Neural progenitor cell (in vitro differentiated cells): ENCODE measurements around the gene DDC. TPM values are rescaled to one million over a fixed set of nuclear protein-coding genes. Genes with fewer than 3 reads are reported as not detected.

Experiments
- DNase-seq: peaks from one replicate; pipeline ENCODE4 v3.0.0-alpha.2; 2016; ENCODE audit warnings: low spot score
- H2AFZ ChIP-seq: fragments of 200-600 bp; sonication (generic); replicated peaks from 2 replicates; pipeline ENCODE4 v1.6.1; 2016; ENCODE audit warnings: antibody characterized with exemption
- H3F3A ChIP-seq: fragments of 200-600 bp; sonication (generic); 2 replicates; pipeline ENCODE4 v1.6.1; 2016; ENCODE audit warnings: antibody characterized with exemption, low read depth
- H3K27ac ChIP-seq: fragments of 200-600 bp; sonication (generic); 2 replicates; pipeline ENCODE4 v1.5.1; 2016; ENCODE audit warnings: mild to moderate bottlenecking
- H3K27me3 ChIP-seq: fragments of 200-600 bp; sonication (generic); 2 replicates; pipeline ENCODE4 v1.6.1; 2016; ENCODE audit warnings: mild to moderate bottlenecking, moderate library complexity
- H3K36me3 ChIP-seq: fragments of 200-600 bp; sonication (generic); 2 replicates; pipeline ENCODE4 v1.5.1; 2016
- H3K4me1 ChIP-seq: fragments of 200-600 bp; sonication (generic); 2 replicates; pipeline ENCODE4 v1.6.1; 2016; ENCODE audit warnings: mixed run types
- H3K4me2 ChIP-seq: fragments of 200-600 bp; sonication (generic); 2 replicates; pipeline ENCODE4 v1.6.1; 2016
- H3K4me3 ChIP-seq: fragments of 200-600 bp; sonication (generic); 2 replicates; pipeline ENCODE4 v1.5.1; 2016
- H3K79me2 ChIP-seq: fragments of 200-600 bp; sonication (generic); 2 replicates; pipeline ENCODE4 v1.6.1; 2016; ENCODE audit warnings: low read depth
- H3K9ac ChIP-seq: fragments of 200-600 bp; sonication (generic); 2 replicates; pipeline ENCODE4 v1.6.1; 2016
- H3K9me3 ChIP-seq: fragments of 200-600 bp; sonication (generic); 2 replicates; pipeline ENCODE4 v1.5.1; 2016; ENCODE audit warnings: low read depth
- H4K20me1 ChIP-seq: fragments of 200-600 bp; sonication (generic); 2 replicates; pipeline ENCODE4 v1.6.1; 2016; ENCODE audit warnings: low read depth
- H3K27ac Mint-ChIP-seq: 3 replicates; pipeline ENCODE4 v1.8.0; 2021; ENCODE audit warnings: mixed read lengths
- H3K27me3 Mint-ChIP-seq: 2 replicates; pipeline ENCODE4 v1.8.0; 2022; ENCODE audit warnings: low read depth, mild to moderate bottlenecking, inconsistent platforms, moderate library complexity, mixed read lengths; ENCODE audit not compliant: insufficient read depth
- H3K36me3 Mint-ChIP-seq: 3 replicates; pipeline ENCODE4 v1.8.0; 2021; ENCODE audit warnings: mixed read lengths
- H3K4me1 Mint-ChIP-seq: 3 replicates; pipeline ENCODE4 v1.8.0; 2021; ENCODE audit warnings: mixed read lengths
- H3K4me3 Mint-ChIP-seq: 3 replicates; pipeline ENCODE4 v1.8.0; 2021; ENCODE audit warnings: mild to moderate bottlenecking, moderate library complexity, mixed read lengths
- H3K9me3 Mint-ChIP-seq: 3 replicates; pipeline ENCODE4 v1.8.0; 2020; ENCODE audit warnings: mixed read lengths
- CTCF ChIP-seq: fragments of 200-600 bp; sonication (generic); IDR thresholded peaks from 2 replicates; pipeline ENCODE4 v1.5.1; 2017; ENCODE audit warnings: antibody characterized with exemption, mild to moderate bottlenecking
- EZH2 ChIP-seq: fragments of 200-600 bp; sonication (generic); IDR thresholded peaks from 2 replicates; pipeline ENCODE4 v1.6.1; 2017; ENCODE audit warnings: antibody characterized with exemption, mild to moderate bottlenecking, moderate library complexity
- EZH2phosphoT487 ChIP-seq: fragments of 200-600 bp; sonication (generic); IDR thresholded peaks from 2 replicates; pipeline ENCODE4 v1.6.1; 2017; ENCODE audit warnings: antibody characterized with exemption
- total RNA-seq: library from RNA; depleted of rRNA; stranded (reverse); fragments of >200 nt; gene quantifications from 2 replicates; pipeline ENCODE4 v1.2.3, GENCODE V29; 2015; ENCODE audit warnings: low replicate concordance

Gene DDC
- total RNA-seq, 1 donor from 2014 or later = not detected

GRCh38 chr7:50610521-50611277 is 45.5 kb upstream of the DDC start:
- Histone ChIP-seq H3K4me1 (no peaks in the 10 kb centered on the region), H2AFZ (no peak overlapping the region), H3K27ac (no peak overlapping the region), H3K27me3 (no peaks in the 10 kb centered on the region), H3K9me3 (no peaks in the 10 kb centered on the region), H3F3A (no peaks in the 10 kb centered on the region), H3K36me3 (no peaks in the 10 kb centered on the region), H4K20me1 (no peaks in the 10 kb centered on the region), H3K79me2 (no peaks in the 10 kb centered on the region), H3K4me3 (no peak overlapping the region), H3K4me2 (no peak overlapping the region), H3K9ac (no peak overlapping the region)
- TF ChIP-seq CTCF = no peak
- TF ChIP-seq EZH2 = no peak
- TF ChIP-seq EZH2phosphoT487 = no peak
- Mint-ChIP-seq H3K4me1 (no peaks in the 10 kb centered on the region), H3K4me3 (no peak overlapping the region), H3K9me3 (no peaks in the 10 kb centered on the region), H3K27me3 (no peaks in the 10 kb centered on the region), H3K36me3 (peaks cover 29% of the 10 kb centered on the region), H3K27ac (no peak overlapping the region)
- no peak for DNase-seq

- H3K4me1 Mint-ChIP-seq = no peaks in the 10 kb centered on the region
- Histone ChIP-seq H3K27me3 (no peaks in the 10 kb centered on the region), H3K27ac (no peak overlapping the region), H2AFZ (no peak overlapping the region), H3K4me3 (no peak overlapping the region), H3K79me2 (no peaks in the 10 kb centered on the region), H3K36me3 (no peaks in the 10 kb centered on the region), H3K9ac (no peak overlapping the region), H3K4me1 (no peaks in the 10 kb centered on the region), H3K4me2 (no peak overlapping the region), H3F3A (no peaks in the 10 kb centered on the region), H3K9me3 (no peaks in the 10 kb centered on the region), H4K20me1 (no peaks in the 10 kb centered on the region)
- no peak overlapping the region for H3K4me3 Mint-ChIP-seq
- DNase-seq = no peak
- H3K36me3 Mint-ChIP-seq = peaks cover 34% of the 10 kb centered on the region
- H3K27me3 Mint-ChIP-seq = peaks cover 1% of the 10 kb centered on the region
- TF ChIP-seq EZH2phosphoT487 = no peak
- TF ChIP-seq CTCF = no peak
- no peak for TF ChIP-seq EZH2
- no peaks in the 10 kb centered on the region for H3K9me3 Mint-ChIP-seq
- H3K27ac Mint-ChIP-seq = no peak overlapping the region
Measured at GRCh38 chr7:50608196-50608906, 43.1 kb upstream of the DDC start.

GRCh38 chr7:50607524-50608125 is 42.4 kb upstream of the DDC start:
- Histone ChIP-seq H3K4me1 (no peaks in the 10 kb centered on the region), H3F3A (no peaks in the 10 kb centered on the region), H3K27me3 (no peaks in the 10 kb centered on the region), H3K9me3 (no peaks in the 10 kb centered on the region), H2AFZ (no peak overlapping the region), H3K4me3 (no peak overlapping the region), H3K36me3 (no peaks in the 10 kb centered on the region), H3K79me2 (no peaks in the 10 kb centered on the region), H3K27ac (no peak overlapping the region), H3K9ac (no peak overlapping the region), H3K4me2 (no peak overlapping the region), H4K20me1 (no peaks in the 10 kb centered on the region)
- DNase-seq = no peak
- Mint-ChIP-seq H3K27ac (peak overlapping the region; percentile 26), H3K36me3 (peaks cover 33% of the 10 kb centered on the region), H3K9me3 (no peaks in the 10 kb centered on the region), H3K4me1 (no peaks in the 10 kb centered on the region), H3K4me3 (no peak overlapping the region), H3K27me3 (peaks cover 2% of the 10 kb centered on the region)
- TF ChIP-seq CTCF (no peak), EZH2phosphoT487 (no peak), EZH2 (no peak)
